Keratinocyte (primary cell): Measurements from ENCODE around the gene SUN1.

Source experiments
- CTCF ChIP-seq, 3 experiments: IDR thresholded peaks in 1 of 3; conservative IDR thresholded peaks in 1 of 3; optimal IDR thresholded peaks in 1 of 3; 2 replicates in 2 of 3; 3 replicates in 1 of 3; pipeline versions ENCODE3 to v1.5.1; 2011; ENCODE audit warnings: low read length in 3 of 3, mild to moderate bottlenecking in 3 of 3, moderate library complexity in 2 of 3, control low read depth in 1 of 3, inconsistent platforms in 1 of 3; ENCODE audit not compliant: insufficient read depth in 2 of 3; ENCODE audit errors: extremely low read depth in 1 of 3
- EZH2 ChIP-seq: IDR thresholded peaks from one replicate; pipeline ENCODE4 v1.6.1; 2012; ENCODE audit warnings: inconsistent platforms, mild to moderate bottlenecking, low read length, moderate library complexity

- TF ChIP-seq CTCF (optimal IDR thresholded peaks at IDR 0.05 in 1 of 3, IDR thresholded peaks at IDR 0.05 in 1 of 3, conservative IDR thresholded peaks at IDR 0.05 in 1 of 3; ENCODE audit: extremely low read depth in 1 of 3, insufficient read depth in 2 of 3, low read length in 3 of 3) (no peak), EZH2 (no peak)
These were observed 15.3 kb upstream of the SUN1 start for GRCh38 chr7:816751-817671.
